ENCODE measurements around the gene ZNF296.

ZNF296 gene
- long read RNA-seq, transcript ZNF296-201 (3 exons, 1,744 nt), result major isoform, 76 of 76 reads
- long read RNA-seq, partial matches to known transcripts, result 0 of 76 reads
- long read RNA-seq, other reads (novel, unspliced or antisense), result 0 of 76 reads

DNA sequence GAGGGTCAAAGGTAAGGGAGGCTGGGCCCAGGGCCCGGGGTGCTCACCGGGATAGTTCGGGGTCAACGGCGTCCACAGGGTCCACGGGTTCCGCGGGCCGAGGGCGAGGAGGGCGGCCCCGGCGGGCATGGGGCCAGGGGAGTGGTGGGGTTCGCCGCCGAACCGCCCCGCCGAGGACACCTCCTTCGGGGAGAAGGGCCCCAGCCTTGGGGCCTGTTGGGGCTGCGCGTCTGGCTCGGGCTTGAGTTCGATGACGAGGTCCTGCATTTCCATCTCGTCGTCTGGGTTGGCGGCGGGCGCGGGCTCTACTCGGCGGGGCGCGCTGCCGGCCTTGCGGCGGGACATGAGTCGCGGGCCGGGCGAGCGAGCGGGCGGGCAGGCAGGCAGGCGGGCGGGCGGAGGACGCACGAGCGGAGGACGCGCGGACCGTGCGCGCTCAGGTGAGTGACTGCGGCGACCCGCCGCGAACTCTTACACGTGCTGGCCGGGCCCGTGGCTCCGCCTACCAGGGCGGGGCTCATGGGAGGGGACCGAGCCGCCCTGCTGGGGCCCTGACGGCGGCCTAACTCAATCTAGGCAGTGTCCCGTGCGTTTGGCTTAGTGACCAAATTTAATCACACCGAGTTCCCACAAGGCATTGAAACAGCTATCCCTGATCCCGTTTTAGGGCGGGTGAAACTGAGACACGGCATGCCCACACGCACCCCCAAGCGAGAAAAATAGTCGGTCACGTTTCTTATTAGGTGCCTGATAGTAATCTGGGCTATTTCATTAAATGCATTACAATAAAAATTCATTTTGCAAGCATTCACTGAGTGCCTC, at the start of gene ZNF296:
Gene ZNF296, minus strand, starts transcription at position 450 of the 822 bp plus-strand sequence. Its CDS starts 105 bp downstream, at position 345.
- Histone ChIP-seq H3K27me3 (ENCODE audit: insufficient read depth, poor library complexity, severe bottlenecking) (no peaks in the 10 kb centered on the region), H3K4me3 (replicated peaks; ENCODE audit: insufficient read depth, low read length) (peak within 1 kb of the TSS; percentile 76), H3K27ac (replicated peaks) (peak within 1 kb of the TSS; percentile 88)
- TF ChIP-seq, protein P1, sequence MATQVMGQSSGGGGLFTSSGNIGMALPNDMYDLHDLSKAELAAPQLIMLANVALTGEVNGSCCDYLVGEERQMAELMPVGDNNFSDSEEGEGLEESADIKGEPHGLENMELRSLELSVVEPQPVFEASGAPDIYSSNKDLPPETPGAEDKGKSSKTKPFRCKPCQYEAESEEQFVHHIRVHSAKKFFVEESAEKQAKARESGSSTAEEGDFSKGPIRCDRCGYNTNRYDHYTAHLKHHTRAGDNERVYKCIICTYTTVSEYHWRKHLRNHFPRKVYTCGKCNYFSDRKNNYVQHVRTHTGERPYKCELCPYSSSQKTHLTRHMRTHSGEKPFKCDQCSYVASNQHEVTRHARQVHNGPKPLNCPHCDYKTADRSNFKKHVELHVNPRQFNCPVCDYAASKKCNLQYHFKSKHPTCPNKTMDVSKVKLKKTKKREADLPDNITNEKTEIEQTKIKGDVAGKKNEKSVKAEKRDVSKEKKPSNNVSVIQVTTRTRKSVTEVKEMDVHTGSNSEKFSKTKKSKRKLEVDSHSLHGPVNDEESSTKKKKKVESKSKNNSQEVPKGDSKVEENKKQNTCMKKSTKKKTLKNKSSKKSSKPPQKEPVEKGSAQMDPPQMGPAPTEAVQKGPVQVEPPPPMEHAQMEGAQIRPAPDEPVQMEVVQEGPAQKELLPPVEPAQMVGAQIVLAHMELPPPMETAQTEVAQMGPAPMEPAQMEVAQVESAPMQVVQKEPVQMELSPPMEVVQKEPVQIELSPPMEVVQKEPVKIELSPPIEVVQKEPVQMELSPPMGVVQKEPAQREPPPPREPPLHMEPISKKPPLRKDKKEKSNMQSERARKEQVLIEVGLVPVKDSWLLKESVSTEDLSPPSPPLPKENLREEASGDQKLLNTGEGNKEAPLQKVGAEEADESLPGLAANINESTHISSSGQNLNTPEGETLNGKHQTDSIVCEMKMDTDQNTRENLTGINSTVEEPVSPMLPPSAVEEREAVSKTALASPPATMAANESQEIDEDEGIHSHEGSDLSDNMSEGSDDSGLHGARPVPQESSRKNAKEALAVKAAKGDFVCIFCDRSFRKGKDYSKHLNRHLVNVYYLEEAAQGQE (IDR thresholded peaks at IDR 0.05; ENCODE audit: insufficient replicate concordance, low read depth), result no peak
- TF ChIP-seq GABPA (IDR thresholded peaks at IDR 0.05; ENCODE audit: low read depth), result no peak
- TF ChIP-seq, protein P2, sequence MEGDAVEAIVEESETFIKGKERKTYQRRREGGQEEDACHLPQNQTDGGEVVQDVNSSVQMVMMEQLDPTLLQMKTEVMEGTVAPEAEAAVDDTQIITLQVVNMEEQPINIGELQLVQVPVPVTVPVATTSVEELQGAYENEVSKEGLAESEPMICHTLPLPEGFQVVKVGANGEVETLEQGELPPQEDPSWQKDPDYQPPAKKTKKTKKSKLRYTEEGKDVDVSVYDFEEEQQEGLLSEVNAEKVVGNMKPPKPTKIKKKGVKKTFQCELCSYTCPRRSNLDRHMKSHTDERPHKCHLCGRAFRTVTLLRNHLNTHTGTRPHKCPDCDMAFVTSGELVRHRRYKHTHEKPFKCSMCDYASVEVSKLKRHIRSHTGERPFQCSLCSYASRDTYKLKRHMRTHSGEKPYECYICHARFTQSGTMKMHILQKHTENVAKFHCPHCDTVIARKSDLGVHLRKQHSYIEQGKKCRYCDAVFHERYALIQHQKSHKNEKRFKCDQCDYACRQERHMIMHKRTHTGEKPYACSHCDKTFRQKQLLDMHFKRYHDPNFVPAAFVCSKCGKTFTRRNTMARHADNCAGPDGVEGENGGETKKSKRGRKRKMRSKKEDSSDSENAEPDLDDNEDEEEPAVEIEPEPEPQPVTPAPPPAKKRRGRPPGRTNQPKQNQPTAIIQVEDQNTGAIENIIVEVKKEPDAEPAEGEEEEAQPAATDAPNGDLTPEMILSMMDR (IDR thresholded peaks at IDR 0.05; ENCODE audit: insufficient read depth, low read length), result no peak
- no peak for TF ChIP-seq SPI1 (IDR thresholded peaks at IDR 0.05; ENCODE audit: borderline replicate concordance, low read depth)
- TF ChIP-seq POLR2AphosphoS5 (IDR thresholded peaks at IDR 0.05; ENCODE audit: low read depth), result no peak
- DNase-seq (ENCODE audit: low read depth in 1 of 2, low spot score in 1 of 2), result peak; percentile 82 to 85

DNA sequence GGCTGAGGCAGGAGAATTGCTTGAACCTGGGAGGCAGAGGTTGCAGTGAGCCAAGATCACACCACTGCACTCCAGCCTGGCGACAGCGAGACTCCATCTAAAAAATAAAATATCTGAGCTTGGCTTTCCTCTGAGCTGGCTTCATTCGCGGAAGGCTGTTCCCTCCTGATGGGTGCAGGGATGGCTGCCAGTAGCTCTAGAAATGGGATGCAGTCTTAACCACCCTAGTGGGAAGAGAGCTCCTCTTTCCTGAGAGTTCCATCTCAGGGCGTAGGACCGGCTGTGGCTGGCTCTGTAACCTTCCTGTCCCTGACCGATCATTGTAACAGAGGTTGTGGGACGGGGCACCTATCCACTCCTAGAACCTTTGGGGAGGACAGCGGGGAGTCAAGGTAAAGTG, 49.1 kb upstream of the ZNF296 start:
- Histone ChIP-seq H3K27ac (replicated peaks) (no peak overlapping the region), H3K27me3 (ENCODE audit: insufficient read depth, poor library complexity, severe bottlenecking) (no peaks in the 10 kb centered on the region), H3K4me3 (replicated peaks; ENCODE audit: insufficient read depth, low read length) (no peak overlapping the region)
- DNase-seq (ENCODE audit: low read depth in 1 of 2, low spot score in 1 of 2), result no peak
- TF ChIP-seq SPI1 (IDR thresholded peaks at IDR 0.05; ENCODE audit: borderline replicate concordance, low read depth) (no peak), GABPA (IDR thresholded peaks at IDR 0.05; ENCODE audit: low read depth) (no peak), POLR2AphosphoS5 (IDR thresholded peaks at IDR 0.05; ENCODE audit: low read depth) (no peak)
- TF ChIP-seq, protein P2 (IDR thresholded peaks at IDR 0.05; ENCODE audit: insufficient read depth, low read length), result no peak
- TF ChIP-seq, protein P1 (IDR thresholded peaks at IDR 0.05; ENCODE audit: insufficient replicate concordance, low read depth), result no peak

DNA sequence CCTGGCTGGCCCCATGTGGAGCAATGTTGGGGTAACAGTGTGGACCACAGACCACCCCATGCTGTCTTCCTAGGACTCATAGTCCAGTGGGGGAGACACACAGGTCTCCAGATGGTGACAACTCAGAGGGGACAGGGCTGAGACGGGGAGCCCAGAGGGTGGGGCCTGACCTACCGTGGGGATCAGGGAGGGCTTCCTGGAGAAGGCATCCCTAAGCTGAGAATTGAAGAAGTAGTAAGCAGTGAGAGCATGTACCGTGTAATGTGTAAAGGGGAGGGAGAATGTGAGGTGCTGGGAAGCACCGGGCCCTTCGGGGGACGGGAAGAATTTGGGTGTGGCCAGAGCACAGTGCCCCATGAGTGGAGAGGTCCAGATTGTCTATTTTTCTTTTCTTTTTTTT, 47.7 kb upstream of the ZNF296 start:
- TF ChIP-seq POLR2AphosphoS5 (IDR thresholded peaks at IDR 0.05; ENCODE audit: low read depth) (no peak), GABPA (IDR thresholded peaks at IDR 0.05; ENCODE audit: low read depth) (no peak)
- TF ChIP-seq, protein P1 (IDR thresholded peaks at IDR 0.05; ENCODE audit: insufficient replicate concordance, low read depth), result no peak
- TF ChIP-seq, protein P2 (IDR thresholded peaks at IDR 0.05; ENCODE audit: insufficient read depth, low read length), result no peak
- no peak for DNase-seq (ENCODE audit: low read depth in 1 of 2, low spot score in 1 of 2)
- Histone ChIP-seq H3K4me3 (replicated peaks; ENCODE audit: insufficient read depth, low read length) (no peak overlapping the region), H3K27ac (replicated peaks) (no peak overlapping the region), H3K27me3 (ENCODE audit: insufficient read depth, poor library complexity, severe bottlenecking) (no peaks in the 10 kb centered on the region)

Measured in HL-60 (cell line).